WTC11 (cell line): ENCODE measurements around the gene MVK. TPM values are rescaled to one million over a fixed set of nuclear protein-coding genes. Genes with fewer than 3 reads are reported as not detected.

Experiments
- ATAC-seq: fragments of 200-7000 bp; cut with Tn5 transposase; 2 replicates; pipeline ENCODE4 v1.10.0; 2021; ENCODE audit warnings: mild to moderate bottlenecking, moderate library complexity
- CTCF ChIA-PET: fragments of 300-600 bp; sonication (Branson Sonifier 250); formaldehyde crosslinking; loops from one replicate; lab custom pipeline; 2021; ENCODE audit warnings: antibody characterized with exemption; lab: Charles Lee
- POLR2A ChIA-PET: fragments of 350-600 bp; sonication (Branson Sonifier 250); formaldehyde crosslinking; loops from one replicate; lab custom pipeline; 2021; ENCODE audit warnings: antibody characterized with exemption; lab: Charles Lee
- DNase-seq: peaks from one replicate; pipeline ENCODE4 v3.0.0; 2021; ENCODE audit warnings: low spot score
- H3K27ac Mint-ChIP-seq: 2 replicates; pipeline ENCODE4 v1.8.0; 2021; ENCODE audit warnings: mixed read lengths
- H3K27me3 Mint-ChIP-seq: 2 replicates; pipeline ENCODE4 v1.8.0; 2021; ENCODE audit warnings: low read depth, mild to moderate bottlenecking, moderate library complexity, mixed read lengths
- H3K36me3 Mint-ChIP-seq: 2 replicates; pipeline ENCODE4 v1.8.0; 2021; ENCODE audit warnings: mixed read lengths
- H3K4me1 Mint-ChIP-seq: 2 replicates; pipeline ENCODE4 v1.8.0; 2022; ENCODE audit warnings: mixed read lengths
- H3K4me3 Mint-ChIP-seq: 2 replicates; pipeline ENCODE4 v1.8.0; 2021; ENCODE audit warnings: mild to moderate bottlenecking, moderate library complexity, mixed read lengths
- H3K9me3 Mint-ChIP-seq: 2 replicates; pipeline ENCODE4 v1.8.0; 2021; ENCODE audit warnings: mixed read lengths
- AR ChIP-seq: fragments of 250-450 bp; sonication (Bioruptor Pico); IDR thresholded peaks from 2 replicates; pipeline ENCODE4 v1.9.0; 2021; ENCODE audit warnings: mild to moderate bottlenecking
- ARID4B ChIP-seq: sonication (generic); formaldehyde crosslinking; IDR thresholded peaks from 2 replicates; pipeline ENCODE4 v1.8.0; 2023; ENCODE audit warnings: missing genetic modification reagents, mild to moderate bottlenecking, borderline replicate concordance
- CBFB ChIP-seq: sonication (generic); formaldehyde crosslinking; IDR thresholded peaks from 2 replicates; pipeline ENCODE4 v1.8.1; 2022; ENCODE audit warnings: mild to moderate bottlenecking, low read depth, missing genetic modification reagents
- E2F4 ChIP-seq: sonication (generic); formaldehyde crosslinking; IDR thresholded peaks from 2 replicates; pipeline ENCODE4 v1.8.1; 2022; ENCODE audit warnings: low read depth, mild to moderate bottlenecking, moderate library complexity, missing genetic modification reagents, borderline replicate concordance
- ELF4 ChIP-seq: sonication (generic); formaldehyde crosslinking; IDR thresholded peaks from 2 replicates; pipeline ENCODE4 v1.8.1; 2022; ENCODE audit warnings: low read depth, mild to moderate bottlenecking, moderate library complexity, missing genetic modification reagents
- GTF2I ChIP-seq: fragments of 250-450 bp; sonication (Bioruptor Pico); conservative IDR thresholded peaks from 2 replicates; pipeline ENCODE4 v1.4.0; 2021; ENCODE audit warnings: mild to moderate bottlenecking
- HMGA2 ChIP-seq: fragments of 250-450 bp; sonication (Bioruptor Pico); IDR thresholded peaks from 2 replicates; pipeline ENCODE4 v1.4.0; 2021; ENCODE audit warnings: mild to moderate bottlenecking, moderate library complexity
- NFYB ChIP-seq: sonication (generic); formaldehyde crosslinking; conservative IDR thresholded peaks from 2 replicates; pipeline ENCODE4 v1.8.0; 2022; ENCODE audit warnings: low read depth, missing genetic modification reagents
- NR2C2 ChIP-seq: sonication (generic); formaldehyde crosslinking; IDR thresholded peaks from 2 replicates; pipeline ENCODE4 v1.8.0; 2022; ENCODE audit warnings: mild to moderate bottlenecking, missing genetic modification reagents
- RELA ChIP-seq: sonication (generic); formaldehyde crosslinking; IDR thresholded peaks from 2 replicates; pipeline ENCODE4 v1.8.1; 2022; ENCODE audit warnings: missing genetic modification reagents, mild to moderate bottlenecking, borderline replicate concordance
- SMAD3 ChIP-seq: sonication (generic); formaldehyde crosslinking; IDR thresholded peaks from 2 replicates; pipeline ENCODE4 v1.8.0; 2022; ENCODE audit warnings: missing genetic modification reagents, mild to moderate bottlenecking, borderline replicate concordance
- SMAD4 ChIP-seq: sonication (generic); formaldehyde crosslinking; IDR thresholded peaks from 2 replicates; pipeline ENCODE4 v1.8.0; 2022; ENCODE audit warnings: mild to moderate bottlenecking, missing genetic modification reagents
- ZNF281 ChIP-seq: sonication (generic); formaldehyde crosslinking; IDR thresholded peaks from 2 replicates; pipeline ENCODE4 v1.8.0; 2023; ENCODE audit warnings: mild to moderate bottlenecking, missing genetic modification reagents
- ZNF671 ChIP-seq: fragments of 250-450 bp; sonication (Bioruptor Pico); IDR thresholded peaks from 2 replicates; pipeline ENCODE4 v1.8.0; 2021; ENCODE audit warnings: mild to moderate bottlenecking
- total RNA-seq: library from RNA; stranded (reverse); gene quantifications from 3 replicates; pipeline ENCODE4 v1.2.3, GENCODE V29; 2021

Gene MVK
- total RNA-seq, 1 experiment from 2014 or later, result 13.2 TPM

- Mint-ChIP-seq H3K4me1 (peaks cover 3% of the 10 kb centered on the region; the same call in 1 of the 2 replicates), H3K4me3 (no peak overlapping the region), H3K27me3 (no peaks in the 10 kb centered on the region), H3K9me3 (peaks cover 7% of the 10 kb centered on the region; the same call in 1 of the 2 replicates), H3K27ac (no peak overlapping the region), H3K36me3 (peaks cover 14% of the 10 kb centered on the region)
- POLR2A ChIA-PET, result no interaction called here
- TF ChIP-seq NFYB (CRISPR knock-in tag) (no peak), ZNF671 (no peak), SMAD4 (CRISPR knock-in tag) (no peak), RELA (CRISPR knock-in tag) (no peak), GTF2I (CRISPR knock-in tag) (no peak), SMAD3 (CRISPR knock-in tag) (no peak), NR2C2 (CRISPR knock-in tag) (no peak), HMGA2 (CRISPR knock-in tag) (no peak)
- CTCF ChIA-PET, result interaction anchor here (1.1 kb wide), 1 partner anchor 41 kb away, joined by 5 read pairs; no protein-coding TSS in a partner anchor
- no peak for ATAC-seq
- DNase-seq, result no peak
Observed at GRCh38 chr12:109559601-109560000, 14.0 kb upstream of the MVK start.

GRCh38 chr12:109560867-109561710, 12.5 kb upstream of the MVK start:
- ATAC-seq (no peak), DNase-seq (no peak)
- H3K27me3 Mint-ChIP-seq, result no peaks in the 10 kb centered on the region
- TF ChIP-seq ZNF281 (CRISPR knock-in tag) (no peak), ARID4B (CRISPR knock-in tag) (no peak), CBFB (CRISPR knock-in tag) (no peak), ELF4 (no peak), AR (CRISPR knock-in tag) (no peak), E2F4 (CRISPR knock-in tag) (no peak)
- ChIA-PET POLR2A (no interaction called here), CTCF (interaction anchor here (0.6 kb wide), 1 partner anchor 108 kb away, joined by 5 read pairs; no protein-coding TSS in a partner anchor)
- H3K36me3 Mint-ChIP-seq, result peaks cover 14% of the 10 kb centered on the region
- no peak overlapping the region for H3K27ac Mint-ChIP-seq
- no peak overlapping the region for H3K4me3 Mint-ChIP-seq
- H3K9me3 Mint-ChIP-seq, result peaks cover 7% of the 10 kb centered on the region; the same call in 1 of the 2 replicates
- no peaks in the 10 kb centered on the region for H3K4me1 Mint-ChIP-seq
